ENCODE results near the gene LFNG. TPM values are rescaled to one million over a fixed set of nuclear protein-coding genes. Genes with fewer than 3 reads are reported as not detected.

Gene LFNG
- total RNA-seq, 1 donor from 2014 or later: 42.6 TPM

DNA sequence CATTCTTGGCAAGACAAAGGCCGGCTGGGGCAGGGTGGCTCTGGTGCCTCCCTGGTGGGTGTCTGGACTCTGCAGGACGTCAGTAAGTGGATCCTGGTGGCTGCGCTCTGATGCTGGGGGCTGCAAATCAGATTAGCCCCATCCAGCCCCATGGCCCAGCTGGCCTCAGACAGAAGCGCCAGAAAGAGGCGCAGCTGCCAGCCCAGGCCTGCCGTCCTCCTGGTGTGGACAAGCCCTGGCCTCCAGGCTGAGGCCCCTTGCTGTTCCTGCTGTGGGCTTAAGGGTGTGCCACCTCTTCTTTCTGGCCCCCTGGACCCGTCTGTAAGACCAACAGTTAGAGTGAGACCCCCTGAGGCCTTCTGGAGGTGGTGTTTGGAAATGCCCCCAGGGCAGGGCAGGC is 5.9 kb upstream of the LFNG start:
- Histone ChIP-seq H3K27ac (no peak overlapping the region), H3K9me3 (no peaks in the 10 kb centered on the region), H3K36me3 (no peaks in the 10 kb centered on the region), H3K4me3 (no peak overlapping the region), H3K27me3 (ENCODE audit: low read depth) (no peaks in the 10 kb centered on the region), H3K4me1 (peaks cover 47% of the 10 kb centered on the region)
- no peak for TF ChIP-seq CTCF (IDR thresholded peaks at IDR 0.05)
- ATAC-seq: no peak
- DNase-seq: no peak
- intact Hi-C loops (cut with DNase I): no loop called here

- Histone ChIP-seq H3K27me3 (ENCODE audit: low read depth) (no peaks in the 10 kb centered on the region), H3K4me3 (no peak overlapping the region), H3K27ac (no peak overlapping the region), H3K4me1 (peaks cover 42% of the 10 kb centered on the region), H3K36me3 (no peaks in the 10 kb centered on the region), H3K9me3 (no peaks in the 10 kb centered on the region)
- intact Hi-C loops (cut with DNase I): no loop called here
- TF ChIP-seq CTCF (IDR thresholded peaks at IDR 0.05): no peak
- ATAC-seq: no peak
- DNase-seq: no peak
Observed at GRCh38 chr7:2514473-2515423, 4.8 kb upstream of the LFNG start.

DNA sequence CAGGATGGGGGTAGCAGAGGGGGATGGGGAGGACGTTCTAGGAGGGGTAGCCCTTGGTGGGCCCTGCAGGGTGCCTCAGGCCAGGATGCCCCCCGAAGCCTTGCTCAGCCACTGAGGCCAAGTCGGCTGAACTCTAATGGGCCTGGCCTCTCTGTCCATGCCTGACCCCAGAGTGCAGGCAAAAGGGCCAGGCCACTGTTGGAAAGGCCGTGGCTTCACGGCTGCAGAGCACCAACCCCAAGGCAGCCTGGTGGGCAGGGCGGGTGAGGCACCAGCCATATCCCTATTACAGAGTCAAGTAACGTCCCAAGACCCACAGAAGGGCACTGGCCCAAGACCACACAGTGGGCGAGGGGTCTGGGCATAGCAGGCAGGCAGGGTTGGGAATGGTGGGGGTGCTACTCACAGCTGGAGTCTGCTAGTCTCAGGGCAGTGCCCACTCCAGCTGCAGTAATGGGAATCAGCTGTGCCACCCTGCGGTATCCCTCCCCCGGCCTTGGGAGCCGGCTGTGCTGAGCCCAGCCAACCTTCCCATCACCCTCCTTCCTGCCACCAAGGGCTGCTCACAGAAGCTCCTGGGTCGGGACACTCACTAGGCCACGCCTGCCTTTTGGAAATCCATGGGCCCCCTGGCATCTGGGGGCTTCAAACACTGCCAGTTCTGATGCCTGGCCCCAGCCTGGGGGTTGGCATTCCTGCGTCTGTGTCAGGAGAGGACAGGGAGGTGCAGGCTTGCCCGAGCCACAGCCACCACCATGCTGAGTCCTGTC is 4.0 kb upstream of the LFNG start:
- no peaks in the 10 kb centered on the region for H3K36me3 ChIP-seq
- DNase-seq (no peak), ATAC-seq (no peak)
- intact Hi-C loops (cut with DNase I): no loop called here
- H3K4me3 ChIP-seq: no peak overlapping the region
- H3K27ac ChIP-seq: no peak overlapping the region
- no peaks in the 10 kb centered on the region for H3K27me3 ChIP-seq (ENCODE audit: low read depth)
- no peaks in the 10 kb centered on the region for H3K9me3 ChIP-seq
- H3K4me1 ChIP-seq: peaks cover 39% of the 10 kb centered on the region
- TF ChIP-seq CTCF (IDR thresholded peaks at IDR 0.05): no peak

DNA sequence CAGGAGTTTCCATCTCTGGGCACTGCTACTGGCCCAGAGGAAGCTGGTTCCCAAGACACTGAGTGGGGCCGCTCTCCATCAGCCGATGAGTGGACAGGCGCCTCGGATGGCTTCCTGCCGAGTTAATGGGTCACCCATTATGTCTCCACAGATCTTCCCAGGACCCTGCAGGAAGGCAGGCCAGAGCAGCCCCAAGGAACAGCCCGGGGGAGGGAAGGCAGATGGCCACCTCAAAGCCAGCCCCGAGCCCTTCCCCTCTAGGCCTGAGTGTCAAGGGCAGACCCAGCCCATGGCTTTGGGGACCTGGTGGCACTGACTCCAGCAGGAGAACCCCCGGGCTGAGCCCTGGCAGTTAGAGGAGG is 3.4 kb upstream of the LFNG start:
- H3K9me3 ChIP-seq: no peaks in the 10 kb centered on the region
- intact Hi-C loops (cut with DNase I): no loop called here
- no peak overlapping the region for H3K4me3 ChIP-seq
- no peaks in the 10 kb centered on the region for H3K36me3 ChIP-seq
- no peaks in the 10 kb centered on the region for H3K27me3 ChIP-seq (ENCODE audit: low read depth)
- no peak for TF ChIP-seq CTCF (IDR thresholded peaks at IDR 0.05)
- DNase-seq (no peak), ATAC-seq (no peak)
- peaks cover 37% of the 10 kb centered on the region for H3K4me1 ChIP-seq
- H3K27ac ChIP-seq: no peak overlapping the region

DNA sequence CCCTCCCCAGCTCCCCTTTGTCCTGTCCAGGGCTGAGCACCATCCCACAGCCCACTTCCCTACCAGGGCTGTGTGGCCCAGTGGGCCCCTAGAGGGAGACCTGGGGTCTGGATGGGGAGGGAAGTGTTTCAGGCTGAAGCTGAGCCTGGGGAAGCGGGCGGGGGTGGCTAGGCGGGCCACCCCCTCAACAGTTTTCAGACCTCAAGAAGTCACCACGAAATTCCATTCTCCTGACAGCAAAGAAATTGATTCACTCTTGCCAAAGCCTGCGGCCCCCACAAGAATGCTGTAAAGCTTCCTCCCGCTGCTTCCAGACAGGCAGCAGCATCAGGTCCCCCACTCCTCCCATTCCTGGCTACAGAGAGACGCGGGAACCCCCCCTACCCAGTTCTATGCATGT is 2.5 kb upstream of the LFNG start:
- Histone ChIP-seq H3K36me3 (no peaks in the 10 kb centered on the region), H3K9me3 (no peaks in the 10 kb centered on the region), H3K27ac (no peak overlapping the region), H3K4me1 (peaks cover 37% of the 10 kb centered on the region), H3K27me3 (ENCODE audit: low read depth) (no peaks in the 10 kb centered on the region), H3K4me3 (no peak overlapping the region)
- DNase-seq (no peak), ATAC-seq (no peak)
- no peak for TF ChIP-seq CTCF (IDR thresholded peaks at IDR 0.05)
- intact Hi-C loops (cut with DNase I): no loop called here

All from lower lobe of right lung (tissue), 2 donors.